H1 (cell line): ENCODE results near the gene TNNI3. TPM values are rescaled to one million over a fixed set of nuclear protein-coding genes. Genes with fewer than 3 reads are reported as not detected.

Experiments
- EGR1 ChIP-seq: IDR thresholded peaks from 2 replicates; pipeline ENCODE4 v1.6.1; 2011; ENCODE audit warnings: low read depth, low read length, borderline replicate concordance
- polyA plus RNA-seq, 7 experiments: library from polyadenylated mRNA; depleted of rRNA in 3 of 7; stranded (reverse) in 5 of 7; unstranded in 2 of 7; fragments of >200 nt in 5 of 7; fragments of 200-250 nt in 2 of 7; gene quantifications; 1 replicate in 5 of 7; 2 replicates in 1 of 7; 4 replicates in 1 of 7; pipeline versions ENCODE4 v1.2.1 to v1.2.3, GENCODE V29; 2011 to 2013; ENCODE audit warnings: missing spikeins in 2 of 7, mixed read lengths in 2 of 7
- total RNA-seq: library from RNA; stranded (reverse); fragmentation: NEBNext Ultra II Directional; extraction: Animal tissue kit (Norgen Biotek cat#: 25700); gene quantifications from 2 replicates; pipeline ENCODE4 v1.2.1, GENCODE V29; 2021
- TF ChIP-seq, protein P1 (sequence below), 3 experiments: IDR thresholded peaks; 1 replicate in 2 of 3; 2 replicates in 1 of 3; pipeline versions ENCODE4 v1.5.1 to v1.6.1; 2011; ENCODE audit warnings: low read length in 3 of 3, mild to moderate bottlenecking in 3 of 3, inconsistent platforms in 2 of 3, low read depth in 1 of 3, moderate library complexity in 1 of 3; ENCODE audit not compliant: insufficient read depth in 1 of 3; ENCODE audit errors: control extremely low read depth in 1 of 3

TNNI3 gene
- total and polyA plus RNA-seq, 2 of the 8 experiments (the other 6 are each of a cell fraction or from before 2014, with no cell fraction given), result 16.9 to 56.0 TPM

DNA sequence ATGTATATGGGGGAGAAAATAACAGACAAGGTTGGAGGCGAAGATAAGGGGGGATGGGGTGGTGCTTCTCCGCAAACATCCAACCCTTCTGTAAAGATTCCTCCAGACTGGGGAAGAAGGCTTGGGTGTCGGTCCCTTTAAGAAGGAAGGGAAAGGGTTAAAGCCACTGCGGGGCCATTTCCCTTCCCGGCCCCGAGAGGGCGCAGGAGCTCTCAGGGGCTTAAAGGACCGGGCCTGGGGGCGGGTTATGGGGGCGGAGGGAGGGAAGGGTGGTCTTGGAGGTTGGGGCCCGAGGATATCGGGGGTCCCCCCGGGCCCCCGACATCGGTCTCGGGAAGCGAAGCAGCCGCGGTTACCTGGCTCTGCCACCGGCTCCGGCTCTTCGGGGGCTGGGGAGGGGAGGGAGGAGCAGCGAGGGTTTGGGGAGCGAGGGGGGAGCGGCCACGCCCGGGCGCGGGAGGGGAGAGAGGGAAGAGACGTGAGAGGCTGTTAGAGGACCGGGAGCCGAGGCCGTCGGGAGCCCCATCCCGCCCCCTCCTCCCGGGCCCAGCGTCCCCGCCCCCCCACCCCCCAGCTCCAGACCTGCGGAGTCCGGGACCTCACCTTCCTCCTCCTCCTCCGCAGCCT is 11.3 kb downstream of the TNNI3 start (continued):
- TF ChIP-seq, protein P1, sequence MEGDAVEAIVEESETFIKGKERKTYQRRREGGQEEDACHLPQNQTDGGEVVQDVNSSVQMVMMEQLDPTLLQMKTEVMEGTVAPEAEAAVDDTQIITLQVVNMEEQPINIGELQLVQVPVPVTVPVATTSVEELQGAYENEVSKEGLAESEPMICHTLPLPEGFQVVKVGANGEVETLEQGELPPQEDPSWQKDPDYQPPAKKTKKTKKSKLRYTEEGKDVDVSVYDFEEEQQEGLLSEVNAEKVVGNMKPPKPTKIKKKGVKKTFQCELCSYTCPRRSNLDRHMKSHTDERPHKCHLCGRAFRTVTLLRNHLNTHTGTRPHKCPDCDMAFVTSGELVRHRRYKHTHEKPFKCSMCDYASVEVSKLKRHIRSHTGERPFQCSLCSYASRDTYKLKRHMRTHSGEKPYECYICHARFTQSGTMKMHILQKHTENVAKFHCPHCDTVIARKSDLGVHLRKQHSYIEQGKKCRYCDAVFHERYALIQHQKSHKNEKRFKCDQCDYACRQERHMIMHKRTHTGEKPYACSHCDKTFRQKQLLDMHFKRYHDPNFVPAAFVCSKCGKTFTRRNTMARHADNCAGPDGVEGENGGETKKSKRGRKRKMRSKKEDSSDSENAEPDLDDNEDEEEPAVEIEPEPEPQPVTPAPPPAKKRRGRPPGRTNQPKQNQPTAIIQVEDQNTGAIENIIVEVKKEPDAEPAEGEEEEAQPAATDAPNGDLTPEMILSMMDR (IDR thresholded peaks at IDR 0.05; ENCODE audit: control extremely low read depth in 1 of 3, insufficient read depth in 1 of 3, low read depth in 1 of 3, low read length in 3 of 3), result peak; percentile 63 to 80 (median 73)
- peak; percentile 44; the same call in 1 of the 2 replicates for TF ChIP-seq EGR1
